ENCODE results near the gene GOLGA6C.
"Not testable (repeated sequence)": the region's sequence is repeated elsewhere in the genome, so short reads cannot be mapped to it uniquely, and the experiment has no call there.

DNA sequence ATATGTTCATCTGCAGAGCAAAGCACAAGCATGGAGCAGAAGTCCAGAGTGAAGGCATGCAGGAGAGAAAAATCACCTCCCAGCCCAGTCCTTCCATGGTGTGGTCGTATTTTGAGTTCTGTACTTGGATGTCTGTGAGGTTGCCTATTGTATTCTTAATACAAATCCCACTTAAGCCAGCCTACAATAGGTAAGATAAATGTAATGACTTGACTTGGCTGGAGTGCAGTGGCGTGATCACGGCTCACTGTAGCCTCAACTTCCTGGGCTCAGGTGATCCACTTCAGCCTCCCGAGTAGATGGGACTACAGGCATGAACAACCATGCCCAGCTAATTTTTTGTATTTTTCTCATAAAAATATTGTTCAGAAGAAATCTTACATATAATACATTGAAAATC lies 6.8 kb upstream of the GOLGA6C start:
- not testable (repeated sequence) for TF ChIP-seq CTCF, POLR2A (IDR thresholded peaks at IDR 0.05)

All from uterus (tissue), 2 donors.